ENCODE results near the gene ZSCAN26.
"Not testable (repeated sequence)": the region's sequence is repeated elsewhere in the genome, so short reads cannot be mapped to it uniquely, and the experiment has no call there.

- not testable (repeated sequence) for TF ChIP-seq POLR2AphosphoS5 (IDR thresholded peaks at IDR 0.05); CTCF (IDR thresholded peaks at IDR 0.05); POLR2A (IDR thresholded peaks at IDR 0.05; ENCODE audit: low read depth); EP300 (IDR thresholded peaks at IDR 0.05)
Measured at GRCh38 chr6:28306363-28306762, 39.4 kb downstream of the ZSCAN26 start.
